Peyer's patch (tissue), 4 donors: Measurements from ENCODE around the gene CTSL. TPM values are rescaled to one million over a fixed set of nuclear protein-coding genes. Genes with fewer than 3 reads are reported as not detected.

Experiments used
- DNase-seq, 3 donors: peaks; one replicate each; pipeline ENCODE4 v3.0.0-alpha.2; 2017 to 2019
- H3K27ac ChIP-seq, 4 donors: fragments of 200-600 bp; sonication (generic); one replicate each; pipeline ENCODE4 v1.5.1; 2016 to 2019
- H3K27me3 ChIP-seq, 2 donors: fragments of 200-600 bp; sonication (generic); one replicate each; pipeline ENCODE4 v1.5.1; 2019
- H3K36me3 ChIP-seq, 3 donors: fragments of 200-600 bp; sonication (generic); one replicate each; pipeline ENCODE4 v1.5.1; 2016 to 2019
- H3K4me1 ChIP-seq, 4 donors: fragments of 200-600 bp; sonication (generic); one replicate each; pipeline ENCODE4 v1.5.1; 2016 to 2019
- H3K4me3 ChIP-seq, 4 donors: fragments of 200-600 bp; sonication (generic); 1 replicate in 3 of 4; 2 replicates in 1 of 4; pipeline ENCODE4 v1.5.1; 2016 to 2019; ENCODE audit warnings: mild to moderate bottlenecking in 1 of 4
- H3K9me3 ChIP-seq, 4 donors: fragments of 200-600 bp; sonication (generic); one replicate each; pipeline ENCODE4 v1.5.1; 2016 to 2019; ENCODE audit warnings: mild to moderate bottlenecking in 1 of 4
- POLR2A ChIP-seq, 2 donors: fragments of 450-650 bp; IDR thresholded peaks; one replicate each; pipeline ENCODE4 v1.5.1; 2017; ENCODE audit warnings: antibody characterized with exemption in 2 of 2, mild to moderate bottlenecking in 2 of 2, moderate library complexity in 2 of 2
- total RNA-seq, 4 donors: library from RNA; depleted of rRNA; stranded (reverse); fragments of >200 nt; gene quantifications; one replicate each; pipeline ENCODE4 v1.1.0, GENCODE V29; 2016
- TF ChIP-seq, protein P1 (sequence below), 6 experiments: fragments of 450-650 bp in 4 of 6; fragments of 200-600 bp in 2 of 6; sonication (generic) in 1 of 6; IDR thresholded peaks; one replicate each; pipeline ENCODE4 v1.5.1; 2017 to 2019; ENCODE audit warnings: antibody characterized with exemption in 6 of 6, mild to moderate bottlenecking in 3 of 6, moderate library complexity in 1 of 6

Gene CTSL
- total RNA-seq, 4 donors from 2014 or later, result 14.3 to 23.5 (median 19.6) TPM

DNA sequence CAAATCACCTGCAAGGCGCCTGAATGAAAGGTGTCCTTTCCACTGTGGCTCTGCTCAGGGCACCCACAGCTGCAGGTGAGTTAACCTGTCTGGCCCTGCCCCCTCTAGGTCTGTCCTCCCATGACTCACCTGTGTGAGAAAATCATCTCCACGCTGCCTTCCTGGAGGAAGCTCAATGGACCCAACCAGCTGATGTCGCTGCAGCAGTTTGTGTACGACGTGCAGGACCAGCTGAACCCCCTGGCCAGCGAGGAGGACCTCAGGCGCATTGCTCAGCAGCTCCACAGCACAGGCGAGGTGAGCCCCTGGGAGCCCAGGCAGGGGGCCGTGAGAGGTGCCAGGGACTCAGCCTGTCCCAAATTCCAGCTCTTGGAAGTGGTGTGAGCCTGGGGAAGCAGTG lies 23.0 kb upstream of the CTSL start:
- Histone ChIP-seq H3K27me3 (no peaks in the 10 kb centered on the region), H3K36me3 (peaks cover 0 to 55% (median 0%) of the 10 kb centered on the region in 3 donors), H3K27ac (no peak overlapping the region), H3K4me3 (no peak overlapping the region), H3K4me1 (no peaks in the 10 kb centered on the region), H3K9me3 (no peaks in the 10 kb centered on the region)
- TF ChIP-seq, protein P1, sequence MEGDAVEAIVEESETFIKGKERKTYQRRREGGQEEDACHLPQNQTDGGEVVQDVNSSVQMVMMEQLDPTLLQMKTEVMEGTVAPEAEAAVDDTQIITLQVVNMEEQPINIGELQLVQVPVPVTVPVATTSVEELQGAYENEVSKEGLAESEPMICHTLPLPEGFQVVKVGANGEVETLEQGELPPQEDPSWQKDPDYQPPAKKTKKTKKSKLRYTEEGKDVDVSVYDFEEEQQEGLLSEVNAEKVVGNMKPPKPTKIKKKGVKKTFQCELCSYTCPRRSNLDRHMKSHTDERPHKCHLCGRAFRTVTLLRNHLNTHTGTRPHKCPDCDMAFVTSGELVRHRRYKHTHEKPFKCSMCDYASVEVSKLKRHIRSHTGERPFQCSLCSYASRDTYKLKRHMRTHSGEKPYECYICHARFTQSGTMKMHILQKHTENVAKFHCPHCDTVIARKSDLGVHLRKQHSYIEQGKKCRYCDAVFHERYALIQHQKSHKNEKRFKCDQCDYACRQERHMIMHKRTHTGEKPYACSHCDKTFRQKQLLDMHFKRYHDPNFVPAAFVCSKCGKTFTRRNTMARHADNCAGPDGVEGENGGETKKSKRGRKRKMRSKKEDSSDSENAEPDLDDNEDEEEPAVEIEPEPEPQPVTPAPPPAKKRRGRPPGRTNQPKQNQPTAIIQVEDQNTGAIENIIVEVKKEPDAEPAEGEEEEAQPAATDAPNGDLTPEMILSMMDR (IDR thresholded peaks at IDR 0.05), result no peak
- no peak for TF ChIP-seq POLR2A (IDR thresholded peaks at IDR 0.05)
- no peak for DNase-seq

DNA sequence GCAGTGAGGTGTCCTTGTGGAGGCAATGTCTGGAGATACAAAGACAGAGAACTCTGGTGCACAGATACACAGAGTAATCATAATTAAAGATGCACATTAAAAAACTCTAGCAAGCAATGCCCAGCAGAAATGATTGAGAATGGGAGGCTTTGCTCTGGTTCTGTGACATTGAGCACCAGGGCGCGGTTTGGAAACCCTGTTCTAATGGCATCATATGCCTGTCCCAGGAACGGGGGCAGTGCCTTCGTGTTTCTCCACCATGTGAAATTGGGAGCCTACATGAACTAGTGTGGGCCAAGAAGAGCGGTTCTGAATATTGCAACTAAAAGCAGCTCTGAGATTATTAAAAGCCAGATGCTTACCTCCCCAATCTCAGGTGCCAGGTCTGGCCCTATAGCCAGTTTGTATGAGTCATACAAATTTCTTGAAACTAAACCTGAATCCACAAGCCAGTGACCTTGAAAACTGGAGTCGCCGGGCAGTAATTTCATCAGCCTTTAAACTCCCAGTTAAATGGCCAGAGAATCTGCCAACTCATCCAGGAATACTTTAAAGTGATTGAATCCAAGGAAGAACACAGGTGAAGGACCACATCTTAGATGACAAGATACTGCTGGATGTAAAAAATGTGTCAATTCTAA lies 22.2 kb upstream of the CTSL start:
- TF ChIP-seq, protein P1 (IDR thresholded peaks at IDR 0.05), result no peak
- TF ChIP-seq POLR2A (IDR thresholded peaks at IDR 0.05), result no peak
- Histone ChIP-seq H3K27me3 (no peaks in the 10 kb centered on the region), H3K36me3 (peaks cover 0 to 48% (median 0%) of the 10 kb centered on the region in 3 donors), H3K4me3 (no peak overlapping the region), H3K4me1 (no peaks in the 10 kb centered on the region), H3K27ac (no peak overlapping the region), H3K9me3 (no peaks in the 10 kb centered on the region)
- no peak for DNase-seq

GRCh38 chr9:87704342-87704741 lies 21.6 kb upstream of the CTSL start:
- Histone ChIP-seq H3K27me3 (no peaks in the 10 kb centered on the region), H3K4me3 (no peak overlapping the region), H3K4me1 (no peaks in the 10 kb centered on the region), H3K27ac (no peak overlapping the region), H3K36me3 (peaks cover 0 to 42% (median 0%) of the 10 kb centered on the region in 3 donors), H3K9me3 (no peaks in the 10 kb centered on the region)
- no peak for TF ChIP-seq POLR2A (IDR thresholded peaks at IDR 0.05)
- TF ChIP-seq, protein P1 (IDR thresholded peaks at IDR 0.05), result no peak
- DNase-seq, result no peak

GRCh38 chr9:87706066-87706739 lies 19.7 kb upstream of the CTSL start:
- TF ChIP-seq, protein P1 (IDR thresholded peaks at IDR 0.05), result no peak
- TF ChIP-seq POLR2A (IDR thresholded peaks at IDR 0.05), result no peak

DNA sequence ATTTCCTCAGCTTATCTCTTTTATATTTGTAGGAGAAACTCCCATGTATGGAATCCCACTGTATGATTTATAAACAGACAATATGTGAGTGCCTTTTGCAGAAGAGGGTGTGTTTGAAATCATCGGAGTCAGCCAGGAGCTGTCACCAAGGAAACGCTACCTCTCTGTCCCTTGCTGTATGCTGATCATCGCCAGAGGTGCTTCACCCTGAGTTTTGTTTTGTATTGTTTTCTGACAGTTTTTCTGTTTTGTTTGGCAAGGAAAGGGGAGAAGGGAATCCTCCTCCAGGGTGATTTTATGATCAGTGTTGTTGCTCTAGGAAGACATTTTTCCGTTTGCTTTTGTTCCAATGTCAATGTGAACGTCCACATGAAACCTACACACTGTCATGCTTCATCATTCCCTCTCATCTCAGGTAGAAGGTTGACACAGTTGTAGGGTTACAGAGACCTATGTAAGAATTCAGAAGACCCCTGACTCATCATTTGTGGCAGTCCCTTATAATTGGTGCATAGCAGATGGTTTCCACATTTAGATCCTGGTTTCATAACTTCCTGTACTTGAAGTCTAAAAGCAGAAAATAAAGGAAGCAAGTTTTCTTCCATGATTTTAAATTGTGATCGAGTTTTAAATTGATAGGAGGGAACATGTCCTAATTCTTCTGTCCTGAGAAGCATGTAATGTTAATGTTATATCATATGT lies 18.0 kb upstream of the CTSL start:
- H3K4me3 ChIP-seq, result no peak overlapping the region
- no peak for DNase-seq
- H3K4me1 ChIP-seq, result no peaks in the 10 kb centered on the region
- TF ChIP-seq POLR2A (IDR thresholded peaks at IDR 0.05), result no peak
- TF ChIP-seq, protein P1 (IDR thresholded peaks at IDR 0.05), result no peak
- H3K27ac ChIP-seq, result no peak overlapping the region
- no peaks in the 10 kb centered on the region for H3K27me3 ChIP-seq
- peaks cover 0 to 27% (median 0%) of the 10 kb centered on the region in 3 donors for H3K36me3 ChIP-seq
- no peaks in the 10 kb centered on the region for H3K9me3 ChIP-seq

More at GRCh38 chr9:87706066-87706739, 19.7 kb upstream of the CTSL start:
- no peaks in the 10 kb centered on the region for H3K4me1 ChIP-seq
- H3K9me3 ChIP-seq, result no peaks in the 10 kb centered on the region
- H3K27ac ChIP-seq, result no peak overlapping the region
- peaks cover 0 to 30% (median 0%) of the 10 kb centered on the region in 3 donors for H3K36me3 ChIP-seq
- no peaks in the 10 kb centered on the region for H3K27me3 ChIP-seq
- DNase-seq, result no peak
- H3K4me3 ChIP-seq, result no peak overlapping the region
